GM12873 (cell line): Measurements from ENCODE around the gene PTPN5.

Experiments
- TF ChIP-seq, protein P1 (sequence below): IDR thresholded peaks from 2 replicates; pipeline ENCODE4 v1.5.1; 2012; ENCODE audit warnings: low read depth, mild to moderate bottlenecking, moderate library complexity, low read length, control low read depth; ENCODE audit not compliant: insufficient read depth; ENCODE audit errors: missing control alignments

The PTPN5 gene

GRCh38 chr11:18701614-18702216 is 89.9 kb downstream of the PTPN5 start:
- TF ChIP-seq, protein P1, sequence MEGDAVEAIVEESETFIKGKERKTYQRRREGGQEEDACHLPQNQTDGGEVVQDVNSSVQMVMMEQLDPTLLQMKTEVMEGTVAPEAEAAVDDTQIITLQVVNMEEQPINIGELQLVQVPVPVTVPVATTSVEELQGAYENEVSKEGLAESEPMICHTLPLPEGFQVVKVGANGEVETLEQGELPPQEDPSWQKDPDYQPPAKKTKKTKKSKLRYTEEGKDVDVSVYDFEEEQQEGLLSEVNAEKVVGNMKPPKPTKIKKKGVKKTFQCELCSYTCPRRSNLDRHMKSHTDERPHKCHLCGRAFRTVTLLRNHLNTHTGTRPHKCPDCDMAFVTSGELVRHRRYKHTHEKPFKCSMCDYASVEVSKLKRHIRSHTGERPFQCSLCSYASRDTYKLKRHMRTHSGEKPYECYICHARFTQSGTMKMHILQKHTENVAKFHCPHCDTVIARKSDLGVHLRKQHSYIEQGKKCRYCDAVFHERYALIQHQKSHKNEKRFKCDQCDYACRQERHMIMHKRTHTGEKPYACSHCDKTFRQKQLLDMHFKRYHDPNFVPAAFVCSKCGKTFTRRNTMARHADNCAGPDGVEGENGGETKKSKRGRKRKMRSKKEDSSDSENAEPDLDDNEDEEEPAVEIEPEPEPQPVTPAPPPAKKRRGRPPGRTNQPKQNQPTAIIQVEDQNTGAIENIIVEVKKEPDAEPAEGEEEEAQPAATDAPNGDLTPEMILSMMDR = no peak

GRCh38 chr11:18700872-18701271 is 90.7 kb downstream of the PTPN5 start:
- TF ChIP-seq, protein P1 = no peak

GRCh38 chr11:18700375-18700774 is 91.2 kb downstream of the PTPN5 start:
- TF ChIP-seq, protein P1 = no peak

- TF ChIP-seq, protein P1 = no peak
These were observed 91.7 kb downstream of the PTPN5 start for GRCh38 chr11:18699848-18700261.

DNA sequence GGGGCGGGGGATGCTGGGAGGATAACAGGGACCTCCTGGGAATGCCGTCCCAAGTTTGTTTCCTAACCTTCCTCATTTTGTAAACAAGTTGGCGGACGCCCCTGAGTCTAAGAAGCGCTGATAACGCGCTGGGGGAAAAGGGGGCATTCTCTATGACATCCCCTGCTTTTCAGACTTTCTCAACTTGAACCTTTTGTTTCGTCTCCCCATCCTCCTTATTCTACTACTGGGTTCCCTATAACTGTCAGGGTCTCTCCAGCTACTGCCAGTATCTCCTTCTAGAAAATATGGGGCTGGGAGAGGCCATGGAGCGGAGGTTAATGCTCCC is 92.4 kb downstream of the PTPN5 start:
- TF ChIP-seq, protein P1 = no peak

DNA sequence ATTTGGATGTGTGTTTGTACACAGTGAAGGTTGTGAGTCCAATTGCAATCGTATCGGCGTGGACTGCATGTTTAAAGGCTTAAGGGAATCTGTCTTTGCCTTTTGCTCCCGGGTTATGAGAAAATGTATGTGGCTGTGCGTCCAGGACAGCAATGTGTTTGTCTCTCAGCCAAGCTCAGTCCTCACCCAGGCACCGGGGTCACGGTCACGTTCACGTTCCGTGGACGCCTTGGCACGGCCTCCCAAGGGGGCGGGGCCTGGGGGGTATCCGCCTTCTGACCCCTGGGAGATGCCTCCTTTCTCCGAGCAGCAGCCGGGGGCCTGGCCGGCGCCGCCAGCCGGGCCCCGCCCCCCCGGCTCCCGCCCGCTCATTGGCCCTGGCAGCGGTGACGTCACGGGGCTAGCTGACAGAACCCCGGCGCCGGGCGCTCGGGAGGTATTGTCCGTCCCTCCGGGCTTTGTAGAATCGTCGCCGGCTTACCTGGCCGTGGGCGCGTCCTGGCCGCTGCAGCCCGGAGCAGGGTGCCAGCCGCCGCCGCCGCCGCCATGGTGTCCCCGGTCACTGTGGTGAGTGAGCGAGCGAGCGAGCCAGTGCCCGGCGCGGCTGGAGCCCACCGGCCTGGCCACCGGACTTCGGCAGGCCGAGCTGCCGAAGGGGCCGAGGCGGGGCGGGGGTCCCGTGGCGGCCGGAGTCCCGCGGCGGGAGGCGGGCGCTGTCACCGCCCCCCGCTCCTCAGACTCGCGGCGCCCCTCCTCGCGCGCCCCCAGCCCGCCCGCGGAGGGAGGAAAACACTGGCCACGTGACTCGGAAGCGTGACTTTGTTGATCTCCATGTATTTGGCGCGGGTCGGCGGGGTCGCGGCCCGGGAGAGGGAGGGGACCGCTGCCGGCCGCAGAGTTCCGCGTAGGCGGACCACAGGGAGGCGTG is 93.0 kb downstream of the PTPN5 start, which contains the start of gene TMEM86A:
TMEM86A (plus strand) TSS at position 439 of the 928 bp plus-strand sequence; CDS start at position 547, 108 bp downstream.
- TF ChIP-seq, protein P1 = no peak

- TF ChIP-seq, protein P1 = no peak
These were observed 94.0 kb downstream of the PTPN5 start for GRCh38 chr11:18697576-18697975.
